ENCODE data around the gene SARS1. TPM values are rescaled to one million over a fixed set of nuclear protein-coding genes. Genes with fewer than 3 reads are reported as not detected.
"Not testable (repeated sequence)": the region's sequence is repeated elsewhere in the genome, so short reads cannot be mapped to it uniquely, and the experiment has no call there.

The SARS1 gene, protein sequence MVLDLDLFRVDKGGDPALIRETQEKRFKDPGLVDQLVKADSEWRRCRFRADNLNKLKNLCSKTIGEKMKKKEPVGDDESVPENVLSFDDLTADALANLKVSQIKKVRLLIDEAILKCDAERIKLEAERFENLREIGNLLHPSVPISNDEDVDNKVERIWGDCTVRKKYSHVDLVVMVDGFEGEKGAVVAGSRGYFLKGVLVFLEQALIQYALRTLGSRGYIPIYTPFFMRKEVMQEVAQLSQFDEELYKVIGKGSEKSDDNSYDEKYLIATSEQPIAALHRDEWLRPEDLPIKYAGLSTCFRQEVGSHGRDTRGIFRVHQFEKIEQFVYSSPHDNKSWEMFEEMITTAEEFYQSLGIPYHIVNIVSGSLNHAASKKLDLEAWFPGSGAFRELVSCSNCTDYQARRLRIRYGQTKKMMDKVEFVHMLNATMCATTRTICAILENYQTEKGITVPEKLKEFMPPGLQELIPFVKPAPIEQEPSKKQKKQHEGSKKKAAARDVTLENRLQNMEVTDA
- total RNA-seq: 134 TPM

DNA sequence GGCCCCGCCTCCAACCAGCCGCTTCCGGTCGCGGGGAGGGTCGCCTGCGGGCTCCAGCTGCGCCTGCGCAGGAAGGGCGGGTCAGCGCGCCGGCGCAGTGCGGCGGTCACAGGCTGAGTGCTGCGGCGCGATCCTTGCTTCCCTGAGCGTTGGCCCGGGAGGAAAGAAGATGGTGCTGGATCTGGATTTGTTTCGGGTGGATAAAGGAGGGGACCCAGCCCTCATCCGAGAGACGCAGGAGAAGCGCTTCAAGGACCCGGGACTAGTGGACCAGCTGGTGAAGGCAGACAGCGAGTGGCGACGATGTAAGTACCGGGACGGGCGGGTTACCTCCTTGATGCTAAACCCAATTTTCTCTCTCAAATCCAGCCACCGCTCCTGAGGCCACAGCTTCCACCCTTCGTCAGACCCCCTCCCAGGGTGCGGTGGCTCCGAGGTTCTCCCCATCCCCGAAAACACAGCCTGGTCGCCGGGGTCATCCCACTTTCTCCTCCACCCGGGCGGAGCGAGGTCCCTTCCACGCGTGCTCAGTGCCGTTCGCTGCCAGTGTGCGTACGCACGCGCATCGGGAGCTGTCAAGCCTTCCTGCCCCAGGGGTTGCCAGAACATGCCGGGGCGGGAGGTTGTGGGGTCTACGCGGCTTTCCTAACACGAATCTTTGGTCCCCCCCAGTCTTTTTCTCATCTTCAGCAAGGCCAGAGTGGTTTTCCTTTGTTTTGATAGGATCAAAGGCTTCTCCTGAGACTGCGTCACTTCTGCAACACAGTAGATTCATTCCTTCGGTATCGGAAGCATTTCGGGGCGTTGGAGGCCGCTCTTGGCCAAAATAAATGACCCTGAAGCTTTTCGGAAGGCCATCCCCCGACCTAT is at the start of gene SARS1:
Gene SARS1 (plus strand): TSS at position 95 of the 870 bp plus-strand sequence. CDS start 75 bp downstream, at position 170.
- DNase-seq (ENCODE audit: low spot score in 2 of 2): peak; percentile 37 to 91
- no peak for TF ChIP-seq CTCF (IDR thresholded peaks at IDR 0.05)
- H3K36me3 ChIP-seq: no peaks in the 10 kb centered on the region
- peak within 1 kb of the TSS; percentile 79 to 82 for H3K4me3 ChIP-seq
- intact Hi-C loops (cut with DNase I): loop anchor here (1.0 kb wide), 2 partner anchors 16 to 138 kb away; partner anchors contain the start of gene TAF13
- no peaks in the 10 kb centered on the region for H3K9me3 ChIP-seq
- no peaks in the 10 kb centered on the region for H3K27me3 ChIP-seq
- peaks cover 10 to 22% of the 10 kb centered on the region in 2 donors for H3K4me1 ChIP-seq
- H3K27ac ChIP-seq: peak within 1 kb of the TSS; percentile 87 to 94

DNA sequence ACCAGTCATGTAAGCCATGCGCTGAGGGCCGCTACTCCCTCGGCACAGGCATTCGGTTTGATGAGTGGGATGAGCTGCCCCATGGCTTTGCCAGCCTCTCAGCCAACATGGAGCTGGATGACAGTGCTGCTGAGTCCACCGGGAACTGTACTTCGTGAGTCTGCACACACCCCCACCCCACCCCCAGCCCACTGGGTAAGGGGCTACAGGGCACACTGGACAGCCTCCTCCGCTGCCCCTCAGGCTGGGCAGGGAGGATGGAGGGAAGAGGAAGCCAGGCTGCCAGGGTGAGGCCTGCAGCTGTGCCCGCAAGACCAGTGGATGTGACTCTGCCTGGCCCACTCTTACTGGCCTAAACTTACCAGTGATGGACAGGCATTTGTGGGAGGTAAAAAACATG is 49.2 kb upstream of the SARS1 start:
- H3K9me3 ChIP-seq: no peaks in the 10 kb centered on the region
- intact Hi-C loops (cut with DNase I): no loop called here
- H3K4me3 ChIP-seq: no peak overlapping the region
- H3K27ac ChIP-seq: no peak overlapping the region
- no peaks in the 10 kb centered on the region for H3K27me3 ChIP-seq
- no peak for DNase-seq (ENCODE audit: low spot score in 2 of 2)
- no peak for TF ChIP-seq CTCF (IDR thresholded peaks at IDR 0.05)
- H3K36me3 ChIP-seq: no peaks in the 10 kb centered on the region
- peaks cover 0 to 9% of the 10 kb centered on the region in 2 donors for H3K4me1 ChIP-seq

DNA sequence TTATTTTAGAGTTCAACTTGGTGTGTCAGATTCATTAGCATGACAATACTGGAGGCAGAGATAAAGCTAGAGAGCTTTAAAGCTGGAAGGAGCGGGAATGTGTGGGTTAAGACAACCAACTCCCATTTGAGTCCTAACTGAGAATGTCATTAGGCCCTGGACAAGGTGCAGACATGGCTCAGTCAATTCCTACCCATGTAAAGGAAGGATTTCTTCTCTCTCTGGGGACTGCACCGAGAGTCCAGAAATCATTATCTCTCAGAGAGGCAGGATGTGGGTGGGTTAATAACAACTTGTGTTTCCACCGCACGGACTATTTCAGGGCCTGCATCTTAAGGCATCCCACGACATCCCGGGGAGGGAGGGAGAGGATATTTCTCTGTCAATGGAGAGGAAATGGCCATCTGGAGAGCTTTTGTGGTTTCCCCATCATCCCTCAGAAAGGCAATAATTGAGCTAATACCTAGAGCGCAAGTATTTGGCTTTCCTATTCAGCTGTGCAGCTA is 46.7 kb upstream of the SARS1 start:
- Histone ChIP-seq H3K4me3 (no peak overlapping the region), H3K27ac (no peak overlapping the region), H3K36me3 (no peaks in the 10 kb centered on the region), H3K4me1 (peaks cover 0 to 6% of the 10 kb centered on the region in 2 donors), H3K9me3 (no peaks in the 10 kb centered on the region), H3K27me3 (no peaks in the 10 kb centered on the region)
- no peak for TF ChIP-seq CTCF (IDR thresholded peaks at IDR 0.05)
- no peak for DNase-seq (ENCODE audit: low spot score in 2 of 2)
- intact Hi-C loops (cut with DNase I): no loop called here

- H3K9me3 ChIP-seq: no peaks in the 10 kb centered on the region
- no peak for TF ChIP-seq CTCF (IDR thresholded peaks at IDR 0.05)
- no peaks in the 10 kb centered on the region for H3K27me3 ChIP-seq
- H3K4me1 ChIP-seq: no peaks in the 10 kb centered on the region
- DNase-seq (ENCODE audit: low spot score in 2 of 2): no peak
- no peak overlapping the region for H3K27ac ChIP-seq
- H3K36me3 ChIP-seq: no peaks in the 10 kb centered on the region
- no peak overlapping the region for H3K4me3 ChIP-seq
- intact Hi-C loops (cut with DNase I): no loop called here
Observed at GRCh38 chr1:109170035-109170764, 43.5 kb upstream of the SARS1 start.

GRCh38 chr1:109171646-109172045 is 42.1 kb upstream of the SARS1 start:
- no peaks in the 10 kb centered on the region for H3K27me3 ChIP-seq
- H3K9me3 ChIP-seq: no peaks in the 10 kb centered on the region
- H3K27ac ChIP-seq: no peak overlapping the region
- TF ChIP-seq CTCF (IDR thresholded peaks at IDR 0.05): no peak
- H3K4me1 ChIP-seq: no peaks in the 10 kb centered on the region
- H3K36me3 ChIP-seq: no peaks in the 10 kb centered on the region
- intact Hi-C loops (cut with DNase I): no loop called here
- H3K4me3 ChIP-seq: no peak overlapping the region
- no peak for DNase-seq (ENCODE audit: low spot score in 2 of 2)

DNA sequence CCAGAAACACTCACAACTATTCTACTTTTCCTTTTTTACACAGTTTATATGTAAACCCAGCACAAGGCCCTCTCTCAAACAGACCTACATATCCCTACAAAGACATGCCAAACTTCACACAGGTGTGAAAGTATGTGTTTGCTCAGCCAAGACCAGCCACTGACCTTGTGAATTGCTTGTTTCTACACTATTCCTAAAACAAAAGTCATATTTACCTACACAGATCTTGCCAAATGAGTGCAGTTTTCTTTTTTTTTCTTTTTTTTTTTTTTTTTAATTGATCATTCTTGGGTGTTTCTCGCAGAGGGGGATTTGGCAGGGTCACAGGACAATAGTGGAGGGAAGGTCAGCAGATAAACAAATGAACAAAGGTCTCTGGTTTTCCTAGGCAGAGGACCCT is 37.4 kb upstream of the SARS1 start:
- H3K4me3 ChIP-seq; H3K36me3 ChIP-seq; H3K4me1 ChIP-seq; intact Hi-C loops (cut with DNase I); H3K27ac ChIP-seq; H3K27me3 ChIP-seq; DNase-seq (ENCODE audit: low spot score in 2 of 2); H3K9me3 ChIP-seq: not testable (repeated sequence)

GRCh38 chr1:109180715-109181084 is 33.0 kb upstream of the SARS1 start:
- H3K36me3 ChIP-seq; H3K9me3 ChIP-seq; intact Hi-C loops (cut with DNase I); H3K27ac ChIP-seq; H3K4me3 ChIP-seq; H3K4me1 ChIP-seq; DNase-seq (ENCODE audit: low spot score in 2 of 2); H3K27me3 ChIP-seq: not testable (repeated sequence)

Data from ascending aorta (tissue), 2 donors.